GM19468 (cell line): ENCODE measurements around the gene ANKFN1.

Experiments
- ATAC-seq: cut with Tn5 transposase; IDR thresholded peaks from one replicate; pipeline ENCODE4 v1.9.1; 2021; ENCODE audit warnings: mild to moderate bottlenecking, moderate library complexity, moderate number of reproducible peaks; ENCODE audit not compliant: unreplicated experiment; ENCODE audit errors: extremely low read depth

ANKFN1 gene

GRCh38 chr17:56176091-56176490, 22.8 kb downstream of the ANKFN1 start:
- ATAC-seq: no peak

- ATAC-seq: no peak
Observed at GRCh38 chr17:56177361-56177760, 24.1 kb downstream of the ANKFN1 start.

GRCh38 chr17:56178203-56178602, 24.9 kb downstream of the ANKFN1 start:
- ATAC-seq: no peak

GRCh38 chr17:56182081-56182480, 28.8 kb downstream of the ANKFN1 start:
- no peak for ATAC-seq

GRCh38 chr17:56184650-56185049, 31.4 kb downstream of the ANKFN1 start:
- ATAC-seq: no peak

- ATAC-seq: no peak
Observed at GRCh38 chr17:56185491-56186221, 32.4 kb downstream of the ANKFN1 start.

- ATAC-seq: no peak
Observed at GRCh38 chr17:56186222-56186786, 33.0 kb downstream of the ANKFN1 start.

- no peak for ATAC-seq
Observed at GRCh38 chr17:56203430-56203829, 50.2 kb downstream of the ANKFN1 start.

GRCh38 chr17:56206351-56206750, 53.1 kb downstream of the ANKFN1 start:
- ATAC-seq: no peak

GRCh38 chr17:56213031-56213430, 59.8 kb downstream of the ANKFN1 start:
- ATAC-seq: no peak

- no peak for ATAC-seq
Observed at GRCh38 chr17:56217921-56218320, 64.6 kb downstream of the ANKFN1 start.

- no peak for ATAC-seq
Observed at GRCh38 chr17:56222255-56222654, 69.0 kb downstream of the ANKFN1 start.

GRCh38 chr17:56230660-56231059, 77.4 kb downstream of the ANKFN1 start:
- no peak for ATAC-seq

- ATAC-seq: no peak
Observed at GRCh38 chr17:56231252-56231651, 78.0 kb downstream of the ANKFN1 start.

GRCh38 chr17:56231693-56232092, 78.4 kb downstream of the ANKFN1 start:
- ATAC-seq: no peak

- no peak for ATAC-seq
Observed at GRCh38 chr17:56244268-56244890, 91.1 kb downstream of the ANKFN1 start.

GRCh38 chr17:56247816-56248215, 94.5 kb downstream of the ANKFN1 start:
- ATAC-seq: no peak

GRCh38 chr17:56257075-56257474, 103.8 kb downstream of the ANKFN1 start:
- ATAC-seq: no peak

GRCh38 chr17:56260376-56261002, 107.2 kb downstream of the ANKFN1 start:
- no peak for ATAC-seq

GRCh38 chr17:56262803-56263202, 109.5 kb downstream of the ANKFN1 start:
- no peak for ATAC-seq
